ENCODE results near the gene TSPAN19.

- TF ChIP-seq CTCF (conservative IDR thresholded peaks at IDR 0.05) (no peak), EZH2 (IDR thresholded peaks at IDR 0.05; ENCODE audit: low read depth) (no peak)
Observed at GRCh38 chr12:85072826-85073225, 36.7 kb upstream of the TSPAN19 start.

Data from PC-9 (cell line).